NCI-H1930 (cell line): ENCODE results near the gene TK1.

ENCODE experiments used
- DNase-seq, 2 experiments: peaks; one replicate each; lab custom pipeline; 2025; lab: John Stamatoyannopoulos, UW

Gene TK1

DNA sequence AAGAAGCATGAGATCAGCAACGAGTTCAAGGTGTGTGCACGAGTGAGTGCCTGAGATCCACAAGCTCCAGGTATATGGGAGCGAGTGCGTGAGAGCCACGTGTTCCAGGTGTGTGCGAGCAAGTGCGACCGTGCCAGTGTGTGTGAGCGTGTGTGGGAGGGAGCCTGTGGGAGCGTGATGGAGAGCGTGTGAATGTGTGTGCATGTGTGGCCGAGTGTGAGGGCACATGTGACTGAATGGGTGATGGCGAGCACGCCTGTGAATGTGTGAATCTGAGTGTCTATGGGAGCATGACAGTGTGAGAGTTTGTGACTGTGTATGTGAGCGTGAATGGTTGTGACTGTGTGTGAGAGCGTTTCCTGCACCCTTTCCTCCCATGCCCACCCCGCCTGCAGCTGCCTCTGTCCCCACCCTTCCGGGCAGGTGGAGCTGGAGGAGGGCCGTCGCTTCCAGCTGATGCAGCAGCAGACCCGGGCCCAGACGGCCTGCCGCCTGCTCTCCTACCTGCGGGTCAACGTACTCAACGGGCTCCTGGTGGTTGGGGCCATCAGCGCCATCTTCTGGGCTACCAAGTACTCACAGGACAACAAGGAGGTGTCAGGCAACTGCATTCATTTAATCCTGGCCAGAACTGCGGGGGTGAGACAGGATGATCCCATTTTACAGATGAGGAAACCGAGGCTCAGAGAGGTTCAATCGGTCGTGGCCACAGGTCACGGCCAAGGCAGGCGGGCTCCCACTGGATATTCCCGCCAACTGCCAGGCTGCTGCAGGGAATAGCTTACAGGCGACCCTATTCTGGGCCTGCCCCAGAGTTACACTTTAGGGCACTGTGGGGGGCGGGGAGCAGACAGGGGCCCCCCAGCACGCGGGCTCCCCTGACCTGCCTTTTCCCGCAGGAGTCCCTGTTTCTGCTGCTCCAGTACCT lies 52.6 kb downstream of the TK1 start:
- peak in 1 of 2 experiments; percentile 27 for DNase-seq

DNA sequence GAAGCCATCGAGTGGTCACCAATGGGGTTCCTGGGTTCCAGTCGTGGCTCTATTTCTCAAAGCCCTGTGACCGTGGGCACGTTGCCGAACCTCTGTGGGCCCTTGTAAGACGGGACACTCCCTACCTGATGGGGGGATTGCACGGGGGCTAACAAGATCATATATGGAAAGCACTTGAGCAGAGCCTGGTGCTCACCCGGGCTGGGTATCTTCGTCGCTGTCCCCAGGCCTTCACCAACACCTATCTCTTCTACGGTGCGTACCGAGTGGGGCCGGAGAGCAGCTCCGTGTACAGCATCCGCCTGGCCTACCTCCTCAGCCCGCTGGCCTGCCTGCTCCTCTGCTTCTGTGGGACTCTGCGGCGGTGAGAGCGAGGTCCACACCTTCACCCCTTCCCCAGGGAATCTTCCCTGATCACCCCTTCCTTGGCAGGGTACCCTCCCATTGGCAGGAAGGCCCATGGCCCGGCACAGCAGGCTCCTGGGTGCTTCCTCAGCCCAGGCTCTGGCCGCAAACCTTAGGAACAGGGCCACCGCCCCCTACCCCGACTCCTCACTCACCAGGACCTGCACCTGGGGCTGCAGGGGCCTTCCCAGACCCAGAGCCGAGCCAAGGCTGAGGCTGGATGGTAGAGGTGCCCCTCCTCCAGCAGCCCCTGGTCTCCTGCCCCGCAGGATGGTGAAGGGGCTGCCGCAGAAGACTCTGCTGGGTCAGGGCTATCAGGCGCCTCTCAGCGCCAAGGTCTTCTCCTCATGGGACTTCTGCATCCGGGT lies 53.5 kb downstream of the TK1 start:
- DNase-seq: no peak

DNA sequence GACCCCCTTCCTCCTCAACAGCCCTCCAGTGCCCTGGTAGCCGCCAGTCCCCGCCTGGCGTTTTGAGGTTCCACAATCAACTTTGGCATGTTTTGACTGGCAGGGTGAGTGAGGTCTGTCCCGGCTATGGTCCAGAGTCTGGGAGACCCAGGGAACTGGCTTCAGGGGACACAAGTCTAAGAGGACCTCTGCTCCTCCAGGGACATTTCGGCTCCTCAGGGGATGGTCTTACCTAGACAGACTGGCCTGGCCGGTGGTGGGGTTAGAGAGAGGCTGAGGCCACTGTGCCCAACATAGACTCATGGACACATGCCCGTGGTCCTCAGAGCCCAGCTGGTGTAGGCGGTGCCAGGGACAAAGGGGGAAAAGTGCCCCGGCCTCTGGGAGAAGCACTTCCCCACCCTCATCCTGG lies 54.1 kb downstream of the TK1 start:
- no peak for DNase-seq

GRCh38 chr17:78132084-78132676 lies 54.7 kb downstream of the TK1 start:
- DNase-seq: no peak

GRCh38 chr17:78131172-78132083 lies 55.4 kb downstream of the TK1 start:
- DNase-seq: no peak

DNA sequence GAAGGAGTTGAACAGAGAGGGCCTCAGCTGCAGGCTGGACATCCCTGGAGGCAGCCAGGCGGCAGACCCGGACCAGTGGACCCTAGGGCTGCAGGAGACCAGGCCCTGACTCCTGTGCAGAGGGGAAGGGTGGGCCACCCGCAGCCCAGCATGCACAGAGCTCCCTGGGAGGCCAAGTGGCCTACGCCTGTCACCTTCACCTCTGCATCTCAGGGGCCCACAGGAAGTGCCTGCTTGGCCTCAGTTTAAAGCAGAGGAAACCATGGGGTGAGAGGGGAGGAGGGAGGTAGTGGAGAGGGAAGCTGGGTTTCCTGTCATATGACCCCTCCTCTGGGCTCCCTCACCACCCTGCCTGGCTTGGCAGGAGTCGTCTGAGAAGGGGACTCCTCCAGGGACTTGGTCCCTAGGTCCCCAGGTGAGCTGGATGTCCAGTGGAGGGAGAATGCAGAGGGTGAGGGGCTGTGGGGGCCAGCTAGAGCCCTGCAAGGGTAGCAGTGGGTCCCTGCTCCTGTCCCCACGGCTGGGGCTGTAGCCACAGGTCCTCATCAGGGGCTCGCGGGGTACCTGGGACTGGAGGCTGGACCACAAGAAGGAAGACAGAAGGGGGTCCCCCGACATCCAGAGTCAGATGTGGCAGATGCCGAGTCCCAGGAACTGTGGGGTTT lies 56.3 kb downstream of the TK1 start, which contains the start of gene TMC8:
TMC8 (plus strand) TSS at position 335 of the 665 bp plus-strand sequence. CDS start 818 bp downstream, outside the sequence.
- no peak for DNase-seq

DNA sequence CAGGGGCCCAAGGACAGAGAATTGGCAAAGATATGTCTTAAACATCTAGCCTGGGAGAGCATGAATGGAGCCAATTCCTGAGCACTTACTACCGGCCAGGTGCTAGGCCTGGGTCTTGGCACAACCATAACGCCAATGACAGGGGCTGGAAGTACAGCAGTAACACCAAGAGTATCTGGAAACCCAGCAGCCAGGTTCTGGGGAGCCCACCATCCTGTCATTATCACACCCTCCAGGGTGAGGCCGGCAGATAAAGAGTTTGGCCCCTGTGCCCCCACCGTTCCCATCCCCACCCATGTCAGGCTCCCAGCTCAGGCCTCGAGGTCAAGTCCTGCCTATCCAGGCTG lies 56.8 kb downstream of the TK1 start:
- DNase-seq: no peak

- DNase-seq: no peak
Observed at GRCh38 chr17:78129351-78130089, 57.3 kb downstream of the TK1 start.

DNA sequence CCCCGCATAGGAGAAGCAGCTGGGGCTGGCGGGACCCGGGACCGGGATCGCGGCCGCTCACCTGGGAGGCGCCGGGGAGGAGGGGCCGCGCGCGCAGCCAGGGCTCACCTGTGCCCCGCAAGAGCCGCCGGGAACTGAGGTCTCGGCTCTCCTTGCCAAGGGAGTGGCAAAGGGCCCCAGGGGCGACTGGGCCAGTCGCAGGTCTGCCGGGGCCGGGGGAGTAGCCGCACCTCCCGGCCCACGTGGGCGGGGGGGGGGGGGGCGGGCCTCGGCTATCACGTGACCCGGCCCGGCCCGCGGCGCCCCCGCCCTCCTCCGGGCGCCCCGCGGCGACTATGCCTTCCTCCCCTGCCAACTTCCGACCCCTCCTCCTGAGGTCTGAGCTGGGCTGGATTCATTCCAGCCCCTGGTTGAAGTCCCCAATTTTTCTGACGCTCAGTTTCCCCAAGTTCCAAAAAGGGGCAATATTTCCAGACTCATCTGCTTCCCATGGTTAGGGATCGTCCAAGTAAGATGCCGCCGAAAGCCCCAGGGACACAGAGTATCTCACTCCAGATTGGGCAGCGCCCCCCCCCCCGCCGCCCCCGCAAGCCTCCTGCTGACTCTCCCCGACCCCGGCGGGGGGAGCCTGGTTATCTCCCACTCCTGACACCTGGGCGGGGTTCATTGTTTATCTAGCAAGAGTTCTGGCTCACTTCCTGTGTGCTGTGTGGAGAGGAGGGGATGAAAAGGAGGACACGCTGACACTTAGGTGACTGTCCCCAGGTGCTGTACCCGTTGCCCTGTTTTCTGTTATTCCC lies 58.1 kb downstream of the TK1 start, which contains the start of gene TMC6:
TMC6 (minus strand) TSS at position 205 of the 800 bp plus-strand sequence. CDS start 1,923 bp downstream, outside the sequence.
- DNase-seq: peak in 1 of 2 experiments; percentile 46

DNA sequence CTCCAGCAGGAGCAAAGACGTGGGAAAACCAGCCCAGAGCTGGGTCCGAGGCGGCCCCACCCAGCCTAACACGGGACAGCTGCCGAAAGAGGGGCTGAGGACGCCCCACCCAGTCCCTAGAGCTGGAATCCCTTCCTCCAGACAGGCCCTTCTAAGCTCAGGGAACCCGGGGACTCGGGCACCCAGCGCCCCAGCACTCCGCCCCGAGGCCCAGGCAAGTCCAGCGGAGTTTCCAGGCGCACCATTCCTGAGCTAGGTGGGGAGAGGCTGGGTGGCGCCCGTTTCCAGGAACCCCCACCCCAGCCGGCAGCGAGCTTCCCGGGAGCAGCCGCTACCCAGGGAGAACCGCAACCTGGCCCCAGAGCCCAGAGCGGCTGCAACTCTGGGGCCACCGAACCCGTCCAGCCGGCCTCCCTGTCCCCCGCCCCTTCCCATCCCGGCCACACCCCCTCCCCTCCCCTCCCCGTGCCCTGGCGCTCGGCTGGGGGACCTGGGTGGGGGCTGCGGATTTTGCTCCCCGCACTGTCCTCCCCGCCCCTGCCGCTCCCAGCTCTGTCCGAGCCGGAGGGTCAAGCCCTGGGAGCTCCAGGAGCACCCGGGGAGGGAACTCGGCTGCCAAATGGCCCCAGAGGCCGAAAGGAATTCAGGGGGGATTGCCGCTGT lies 58.8 kb downstream of the TK1 start:
- no peak for DNase-seq

GRCh38 chr17:78127239-78127887 lies 59.5 kb downstream of the TK1 start:
- no peak for DNase-seq

DNA sequence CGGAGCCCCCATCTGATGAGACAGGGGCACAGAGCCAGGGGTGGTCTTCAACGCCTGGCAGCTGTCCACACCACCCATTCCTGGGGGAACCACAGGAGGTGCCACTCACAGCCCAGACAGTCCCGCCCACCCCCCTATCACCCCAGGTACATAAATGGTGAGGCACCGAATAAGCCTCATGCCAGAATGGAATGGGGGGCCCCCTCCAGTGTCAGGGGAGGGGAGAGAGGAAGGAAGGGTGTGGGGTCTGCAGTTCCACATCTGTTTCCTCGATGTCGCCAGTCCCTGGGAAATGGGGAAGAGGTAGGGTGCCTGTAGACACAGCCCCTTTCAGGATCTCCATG lies 60.0 kb downstream of the TK1 start:
- DNase-seq: no peak

GRCh38 chr17:78125976-78126894 lies 60.6 kb downstream of the TK1 start:
- no peak for DNase-seq

GRCh38 chr17:78125138-78125913 lies 61.5 kb downstream of the TK1 start:
- DNase-seq: no peak

GRCh38 chr17:78124836-78125137 lies 62.1 kb downstream of the TK1 start:
- no peak for DNase-seq
